ENCODE data around the gene DCAF17.

GRCh38 chr2:171482308-171482707, 48.3 kb downstream of the DCAF17 start:
- TF ChIP-seq, protein P1, sequence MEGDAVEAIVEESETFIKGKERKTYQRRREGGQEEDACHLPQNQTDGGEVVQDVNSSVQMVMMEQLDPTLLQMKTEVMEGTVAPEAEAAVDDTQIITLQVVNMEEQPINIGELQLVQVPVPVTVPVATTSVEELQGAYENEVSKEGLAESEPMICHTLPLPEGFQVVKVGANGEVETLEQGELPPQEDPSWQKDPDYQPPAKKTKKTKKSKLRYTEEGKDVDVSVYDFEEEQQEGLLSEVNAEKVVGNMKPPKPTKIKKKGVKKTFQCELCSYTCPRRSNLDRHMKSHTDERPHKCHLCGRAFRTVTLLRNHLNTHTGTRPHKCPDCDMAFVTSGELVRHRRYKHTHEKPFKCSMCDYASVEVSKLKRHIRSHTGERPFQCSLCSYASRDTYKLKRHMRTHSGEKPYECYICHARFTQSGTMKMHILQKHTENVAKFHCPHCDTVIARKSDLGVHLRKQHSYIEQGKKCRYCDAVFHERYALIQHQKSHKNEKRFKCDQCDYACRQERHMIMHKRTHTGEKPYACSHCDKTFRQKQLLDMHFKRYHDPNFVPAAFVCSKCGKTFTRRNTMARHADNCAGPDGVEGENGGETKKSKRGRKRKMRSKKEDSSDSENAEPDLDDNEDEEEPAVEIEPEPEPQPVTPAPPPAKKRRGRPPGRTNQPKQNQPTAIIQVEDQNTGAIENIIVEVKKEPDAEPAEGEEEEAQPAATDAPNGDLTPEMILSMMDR (conservative IDR thresholded peaks at IDR 0.05), result no peak
- no peak for TF ChIP-seq ZFX (IDR thresholded peaks at IDR 0.05)
